Upper lobe of left lung (tissue), 4 donors: ENCODE data around the gene MCAM.

Source experiments
- EP300 ChIP-seq, 4 donors: sonication (generic); formaldehyde crosslinking; IDR thresholded peaks; one replicate each; pipeline ENCODE4 v1.5.1; 2017; ENCODE audit warnings: antibody characterized with exemption in 4 of 4, control low read depth in 2 of 4
- POLR2A ChIP-seq, 4 donors: fragments of 450-650 bp; IDR thresholded peaks; one replicate each; pipeline ENCODE4 v1.5.1; 2016 to 2017; ENCODE audit warnings: antibody characterized with exemption in 4 of 4, mild to moderate bottlenecking in 2 of 4
- POLR2AphosphoS5 ChIP-seq, 2 donors: sonication (generic); formaldehyde crosslinking; IDR thresholded peaks; one replicate each; pipeline ENCODE4 v1.5.1; 2017; ENCODE audit warnings: antibody characterized with exemption in 2 of 2
- TF ChIP-seq, protein P1 (sequence below), 6 experiments: fragments of 450-650 bp in 4 of 6; fragments of 200-600 bp in 2 of 6; sonication (generic) in 2 of 6; IDR thresholded peaks; one replicate each; pipeline ENCODE4 v1.5.1; 2016 to 2019; ENCODE audit warnings: antibody characterized with exemption in 6 of 6

DNA sequence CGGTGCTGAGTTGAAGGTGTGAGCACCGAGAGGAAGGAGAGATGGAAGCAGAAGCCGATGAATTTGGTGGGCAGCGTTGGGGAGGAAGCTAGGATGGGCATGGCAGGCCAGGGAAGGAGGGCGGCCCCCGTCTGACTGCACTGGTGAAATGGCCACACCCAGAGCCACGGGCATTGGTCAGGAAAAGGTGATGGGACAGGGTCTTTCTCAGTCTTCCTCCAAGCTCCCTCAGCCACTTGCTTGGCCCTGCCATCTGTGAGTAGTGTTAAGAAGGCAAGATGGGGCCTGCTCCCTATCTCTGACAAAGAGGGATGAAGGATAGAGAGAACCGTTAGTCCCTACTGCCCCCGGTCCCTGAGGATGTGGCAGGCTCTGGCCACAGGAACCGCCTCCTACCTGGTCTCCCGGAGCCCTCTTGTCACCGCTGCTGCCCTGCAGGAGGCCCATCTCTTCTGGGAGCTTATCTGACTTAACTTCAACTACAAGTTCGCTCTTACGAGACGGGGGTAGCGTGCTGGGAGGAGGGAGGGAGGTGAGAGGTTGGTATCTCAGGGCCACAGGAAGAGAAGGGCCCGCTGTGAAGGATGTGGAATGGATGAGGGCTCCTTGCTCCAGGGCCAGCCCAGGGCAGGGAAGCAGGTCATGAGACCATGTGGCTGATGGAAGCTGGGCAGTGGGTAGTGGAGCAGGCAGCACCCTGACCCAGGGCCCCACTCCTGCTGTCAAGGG, 6.8 kb downstream of the MCAM start:
- no peak for TF ChIP-seq POLR2A (IDR thresholded peaks at IDR 0.05)
- TF ChIP-seq, protein P1, sequence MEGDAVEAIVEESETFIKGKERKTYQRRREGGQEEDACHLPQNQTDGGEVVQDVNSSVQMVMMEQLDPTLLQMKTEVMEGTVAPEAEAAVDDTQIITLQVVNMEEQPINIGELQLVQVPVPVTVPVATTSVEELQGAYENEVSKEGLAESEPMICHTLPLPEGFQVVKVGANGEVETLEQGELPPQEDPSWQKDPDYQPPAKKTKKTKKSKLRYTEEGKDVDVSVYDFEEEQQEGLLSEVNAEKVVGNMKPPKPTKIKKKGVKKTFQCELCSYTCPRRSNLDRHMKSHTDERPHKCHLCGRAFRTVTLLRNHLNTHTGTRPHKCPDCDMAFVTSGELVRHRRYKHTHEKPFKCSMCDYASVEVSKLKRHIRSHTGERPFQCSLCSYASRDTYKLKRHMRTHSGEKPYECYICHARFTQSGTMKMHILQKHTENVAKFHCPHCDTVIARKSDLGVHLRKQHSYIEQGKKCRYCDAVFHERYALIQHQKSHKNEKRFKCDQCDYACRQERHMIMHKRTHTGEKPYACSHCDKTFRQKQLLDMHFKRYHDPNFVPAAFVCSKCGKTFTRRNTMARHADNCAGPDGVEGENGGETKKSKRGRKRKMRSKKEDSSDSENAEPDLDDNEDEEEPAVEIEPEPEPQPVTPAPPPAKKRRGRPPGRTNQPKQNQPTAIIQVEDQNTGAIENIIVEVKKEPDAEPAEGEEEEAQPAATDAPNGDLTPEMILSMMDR (IDR thresholded peaks at IDR 0.05) = no peak
- no peak for TF ChIP-seq EP300 (IDR thresholded peaks at IDR 0.05)
- no peak for TF ChIP-seq POLR2AphosphoS5 (IDR thresholded peaks at IDR 0.05)
